ENCODE results near the gene ABHD12.
A peak's percentile ranks its signal among the peaks of the same experiment; 100 is the strongest.

ABHD12 gene

DNA sequence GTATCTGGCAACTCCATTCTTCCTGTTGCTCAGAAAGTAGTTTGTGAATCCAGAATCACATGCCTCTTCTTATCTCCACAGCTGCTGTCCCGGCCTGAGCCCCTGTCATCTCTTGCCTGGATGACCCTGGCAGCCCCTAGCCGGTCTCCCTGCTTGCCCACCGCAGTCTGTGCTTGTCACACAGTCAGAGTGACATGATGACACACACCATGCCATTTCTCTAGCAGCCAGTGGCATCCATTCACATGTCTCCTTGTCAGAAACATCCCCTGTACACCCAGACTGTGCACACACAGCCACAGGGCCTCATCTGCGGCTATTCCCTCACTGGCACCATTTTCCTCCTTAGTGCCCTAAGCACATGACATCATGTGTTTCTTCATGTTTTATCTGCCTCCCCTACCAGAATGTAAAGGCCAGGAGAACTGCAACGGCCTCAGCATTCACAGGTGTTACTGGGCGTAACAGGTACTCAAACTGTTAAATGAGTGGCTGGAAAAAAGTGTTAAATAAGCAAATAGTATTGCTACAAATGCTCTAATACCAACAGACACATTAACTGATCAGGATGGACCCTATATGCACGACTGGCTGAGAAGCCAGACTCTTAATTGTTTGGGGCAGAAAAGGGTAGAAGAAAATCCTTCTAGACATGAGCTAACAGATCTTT, 9.6 kb downstream of the ABHD12 start:
- no peak for DNase-seq

- no peak for DNase-seq
These were observed 11.5 kb downstream of the ABHD12 start for GRCh38 chr20:25378884-25379733.

GRCh38 chr20:25378189-25378883, 12.3 kb downstream of the ABHD12 start:
- no peak for DNase-seq

- DNase-seq, result no peak
These were observed 13.7 kb downstream of the ABHD12 start for GRCh38 chr20:25376886-25377285.

- no peak for DNase-seq
These were observed 14.4 kb downstream of the ABHD12 start for GRCh38 chr20:25376236-25376635.

GRCh38 chr20:25374842-25375241, 15.8 kb downstream of the ABHD12 start:
- DNase-seq, result no peak

- DNase-seq, result no peak
These were observed 17.9 kb downstream of the ABHD12 start for GRCh38 chr20:25372584-25373336.

- no peak for DNase-seq
These were observed 20.7 kb downstream of the ABHD12 start for GRCh38 chr20:25369971-25370370.

DNA sequence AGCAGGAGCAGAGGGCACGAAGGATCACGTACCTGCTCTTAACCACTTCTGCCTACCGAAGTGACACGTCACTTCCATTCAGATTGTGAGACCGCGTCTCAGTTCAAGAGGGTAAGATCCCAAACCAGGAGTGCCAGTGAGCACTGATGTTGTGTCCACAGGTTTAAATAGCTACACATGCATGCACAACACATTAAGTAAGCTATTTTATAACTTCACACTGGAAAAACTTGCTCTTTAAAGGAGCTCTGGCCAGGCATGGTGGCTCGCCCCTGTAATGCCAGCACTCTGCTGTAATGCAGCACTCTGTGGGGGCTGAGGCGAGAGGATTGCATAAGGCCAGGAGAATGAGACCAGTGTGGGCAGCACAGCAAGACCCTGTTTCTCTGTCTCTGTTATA, 21.1 kb downstream of the ABHD12 start:
- DNase-seq, result no peak

DNA sequence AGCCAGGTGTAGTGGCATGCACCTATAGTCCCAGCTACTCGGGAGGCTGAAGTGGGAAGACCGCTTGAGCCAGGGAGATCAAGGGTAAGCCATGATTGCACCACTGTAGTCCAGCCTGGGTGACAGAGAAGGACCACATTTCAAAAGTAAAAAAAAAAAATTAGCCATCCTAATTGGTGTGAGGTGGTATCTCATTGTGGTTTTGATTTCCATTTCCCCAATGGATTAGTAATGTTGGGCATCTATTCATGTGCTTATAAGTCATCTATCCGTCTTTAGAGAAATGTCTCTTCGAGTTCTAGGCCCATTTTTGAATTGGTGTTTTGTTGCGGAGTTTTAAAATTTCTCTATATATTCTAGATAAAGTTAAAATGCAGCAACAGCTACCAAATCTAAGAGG, 21.7 kb downstream of the ABHD12 start:
- no peak for DNase-seq

DNA sequence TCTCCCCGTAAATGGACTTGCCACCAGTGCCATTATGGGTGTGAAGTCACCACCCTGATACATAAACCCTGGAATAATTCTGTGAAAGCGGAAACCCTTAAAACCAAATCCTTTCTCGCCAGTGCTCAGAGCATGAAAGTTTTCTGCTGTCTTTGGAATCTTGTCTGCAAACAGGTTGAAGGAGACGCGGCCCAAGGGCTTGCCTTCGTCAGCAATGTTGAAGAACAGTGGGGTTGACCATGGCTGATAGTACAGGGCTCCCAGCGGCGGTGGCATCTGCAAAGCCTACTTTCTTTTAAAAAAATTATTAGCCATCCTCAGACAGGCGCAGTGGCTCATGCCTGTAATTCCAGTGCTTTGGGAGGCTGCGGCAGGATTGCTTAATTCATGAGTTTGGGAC, 22.1 kb downstream of the ABHD12 start:
- no peak for DNase-seq

- DNase-seq, result no peak
These were observed 25.5 kb downstream of the ABHD12 start for GRCh38 chr20:25364879-25365699.

- no peak for DNase-seq
These were observed 26.4 kb downstream of the ABHD12 start for GRCh38 chr20:25364180-25364788.

- DNase-seq, result no peak
These were observed 29.4 kb downstream of the ABHD12 start for GRCh38 chr20:25361287-25361683.

GRCh38 chr20:25360631-25361286, 29.9 kb downstream of the ABHD12 start:
- DNase-seq, result no peak

GRCh38 chr20:25356271-25356933, 34.2 kb downstream of the ABHD12 start:
- DNase-seq, result peak; percentile 95

DNA sequence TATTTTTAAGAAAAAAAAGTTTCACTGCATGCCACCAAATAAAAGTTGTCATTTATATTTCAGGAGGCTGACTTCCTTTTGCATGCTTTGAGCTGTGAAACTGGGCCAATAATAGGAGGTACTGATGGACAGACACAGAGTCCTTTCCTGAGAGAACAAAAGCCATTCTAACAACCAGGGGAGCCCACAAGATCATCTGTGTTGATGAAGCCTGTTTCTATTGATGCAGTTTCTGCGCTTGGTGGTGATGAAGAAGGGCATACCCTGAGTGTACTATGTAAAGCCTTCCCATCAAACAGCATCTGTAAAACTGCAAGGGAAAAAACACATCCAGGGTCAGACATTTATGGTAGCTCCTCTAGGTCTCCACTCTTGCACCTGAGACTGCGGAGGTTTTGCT, 34.8 kb downstream of the ABHD12 start:
- no peak for DNase-seq

DNA sequence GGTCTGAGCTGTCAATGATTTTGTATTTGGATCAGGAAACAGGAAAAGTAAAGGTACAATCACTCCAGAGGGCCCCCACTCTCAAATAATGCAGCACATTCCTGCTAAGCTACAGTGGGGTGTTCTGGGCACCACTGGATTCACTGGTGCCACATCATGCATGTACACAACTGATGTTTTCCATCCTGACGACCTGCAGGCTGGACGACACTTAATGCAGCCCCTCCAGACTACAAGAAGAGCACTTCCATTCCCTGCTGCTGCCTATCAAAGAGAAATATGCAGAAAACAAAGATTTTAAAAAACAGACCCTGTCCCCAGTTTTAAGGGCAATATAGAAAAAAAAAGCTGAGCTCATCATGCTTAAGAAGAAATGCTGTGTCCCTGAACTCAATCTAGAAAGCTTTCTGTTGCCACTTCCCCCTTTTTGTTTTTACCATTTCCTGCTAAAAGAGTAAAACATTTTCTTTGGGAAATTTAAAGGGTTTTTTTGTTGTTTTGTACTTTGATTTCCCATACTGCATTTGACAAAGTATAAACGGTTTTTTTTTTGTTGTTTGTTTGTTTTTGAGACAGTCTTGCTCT, 35.5 kb downstream of the ABHD12 start:
- DNase-seq, result no peak

- peak; percentile 9 for DNase-seq
These were observed 36.6 kb downstream of the ABHD12 start for GRCh38 chr20:25353747-25354705.

Data from NCI-H69 (cell line).